HUES48 (cell line): Measurements from ENCODE around the gene MYH11.

Source experiments
- H3K27ac ChIP-seq: one replicate; pipeline ENCODE4 v1.7.0; 2013; ENCODE audit warnings: low read depth, low read length, inconsistent platforms
- H3K27me3 ChIP-seq: 2 replicates; pipeline ENCODE4 v1.6.1; 2013; ENCODE audit warnings: mild to moderate bottlenecking, low read length; ENCODE audit not compliant: control insufficient read depth, insufficient read depth
- H3K36me3 ChIP-seq: 2 replicates; pipeline ENCODE4 v1.6.1; 2013; ENCODE audit warnings: low read length; ENCODE audit not compliant: control insufficient read depth, insufficient read depth
- H3K4me1 ChIP-seq: 2 replicates; pipeline ENCODE4 v1.6.1; 2013; ENCODE audit warnings: mild to moderate bottlenecking, low read length; ENCODE audit not compliant: control insufficient read depth, insufficient read depth
- H3K4me3 ChIP-seq: 2 replicates; pipeline ENCODE4 v1.5.1; 2013; ENCODE audit warnings: mild to moderate bottlenecking, low read depth, low read length
- H3K9ac ChIP-seq: 2 replicates; pipeline ENCODE4 v1.6.1; 2013; ENCODE audit warnings: mild to moderate bottlenecking, low read depth, low read length, moderate library complexity
- H3K9me3 ChIP-seq: 2 replicates; pipeline ENCODE4 v1.6.1; 2013; ENCODE audit warnings: low read length; ENCODE audit not compliant: control insufficient read depth, insufficient read depth

MYH11 gene

DNA sequence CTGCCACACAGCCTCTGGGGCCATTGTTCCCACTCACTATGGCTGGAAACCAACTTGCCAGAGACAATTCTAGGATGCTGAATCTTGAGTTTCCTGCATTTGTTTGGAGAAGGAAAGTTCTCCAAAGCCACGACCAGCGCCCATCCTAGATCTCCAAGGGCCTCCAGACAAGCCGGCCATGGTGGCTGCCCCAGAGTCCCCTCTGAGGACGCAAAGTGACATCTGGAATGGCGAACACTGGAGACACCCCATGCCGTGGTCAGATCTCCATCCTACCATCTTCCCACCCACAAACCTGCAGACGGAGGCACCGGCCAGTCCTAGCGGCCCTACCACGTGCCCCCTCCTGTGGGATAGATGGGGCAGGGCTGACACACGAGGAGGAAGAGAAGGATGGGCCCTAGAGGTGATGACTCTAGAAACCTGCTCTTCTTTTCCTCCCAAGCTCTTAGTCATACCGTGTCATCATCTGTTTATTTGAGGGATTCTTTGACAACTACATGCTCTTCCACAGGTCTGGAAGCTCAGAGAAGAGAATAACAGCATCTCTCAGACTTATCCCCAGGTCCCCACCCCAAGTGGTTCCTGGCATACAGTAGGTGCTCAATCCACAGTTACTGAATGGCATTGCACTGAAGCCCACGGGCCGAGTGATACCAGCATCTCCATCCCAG lies 71.3 kb downstream of the MYH11 start:
- H3K4me3 ChIP-seq = no peak overlapping the region
- H3K9ac ChIP-seq = no peak overlapping the region
- H3K27me3 ChIP-seq = no peaks in the 10 kb centered on the region
- H3K4me1 ChIP-seq = no peaks in the 10 kb centered on the region
- no peak overlapping the region for H3K27ac ChIP-seq
- H3K9me3 ChIP-seq = no peaks in the 10 kb centered on the region
- no peaks in the 10 kb centered on the region for H3K36me3 ChIP-seq

- no peaks in the 10 kb centered on the region for H3K4me1 ChIP-seq
- no peaks in the 10 kb centered on the region for H3K36me3 ChIP-seq
- no peaks in the 10 kb centered on the region for H3K27me3 ChIP-seq
- no peaks in the 10 kb centered on the region for H3K9me3 ChIP-seq
- no peak overlapping the region for H3K9ac ChIP-seq
- no peak overlapping the region for H3K4me3 ChIP-seq
- H3K27ac ChIP-seq = no peak overlapping the region
Measured at GRCh38 chr16:15783985-15784384, 72.8 kb downstream of the MYH11 start.

DNA sequence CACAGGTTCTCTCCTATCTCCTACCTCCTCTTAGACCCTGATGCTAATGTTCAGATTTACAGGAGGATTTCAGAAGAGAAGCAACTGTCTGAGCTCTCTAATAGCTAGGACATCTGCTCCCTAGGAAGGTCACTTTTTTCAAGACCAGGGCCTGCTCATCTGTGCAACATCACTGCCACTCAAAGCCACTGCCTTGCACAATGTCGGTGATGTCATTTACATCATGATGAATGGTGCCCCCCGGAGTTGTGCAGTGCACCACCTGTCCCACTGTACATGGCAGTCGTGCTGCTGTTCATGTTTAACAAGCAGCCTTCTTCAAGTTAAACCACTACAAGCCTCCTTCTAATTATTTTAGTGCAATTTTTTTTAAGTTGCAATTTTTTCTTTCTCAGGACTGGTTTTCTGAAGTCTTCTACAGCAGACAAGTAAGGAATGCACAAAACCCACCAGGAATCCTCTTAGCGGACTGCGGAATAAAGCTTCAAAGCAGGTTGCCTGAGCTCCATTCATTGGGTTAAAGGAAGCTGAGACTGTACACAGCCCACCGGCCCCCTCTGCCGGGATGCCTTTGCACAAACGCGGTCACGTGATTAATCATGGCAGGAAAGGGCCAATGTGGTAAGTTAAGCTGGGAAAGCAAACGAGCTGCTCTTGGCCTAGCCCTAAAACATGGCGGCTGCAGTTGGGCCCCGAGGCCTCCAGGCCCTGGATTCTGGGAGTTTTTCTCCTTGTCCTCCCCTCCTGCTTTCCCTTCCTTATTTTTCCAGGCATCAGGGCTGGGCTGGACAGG lies 74.1 kb downstream of the MYH11 start:
- no peaks in the 10 kb centered on the region for H3K9me3 ChIP-seq
- H3K4me3 ChIP-seq = no peak overlapping the region
- no peaks in the 10 kb centered on the region for H3K36me3 ChIP-seq
- H3K27ac ChIP-seq = no peak overlapping the region
- no peak overlapping the region for H3K9ac ChIP-seq
- no peaks in the 10 kb centered on the region for H3K27me3 ChIP-seq
- H3K4me1 ChIP-seq = no peaks in the 10 kb centered on the region; the same call in 1 of the 2 replicates

DNA sequence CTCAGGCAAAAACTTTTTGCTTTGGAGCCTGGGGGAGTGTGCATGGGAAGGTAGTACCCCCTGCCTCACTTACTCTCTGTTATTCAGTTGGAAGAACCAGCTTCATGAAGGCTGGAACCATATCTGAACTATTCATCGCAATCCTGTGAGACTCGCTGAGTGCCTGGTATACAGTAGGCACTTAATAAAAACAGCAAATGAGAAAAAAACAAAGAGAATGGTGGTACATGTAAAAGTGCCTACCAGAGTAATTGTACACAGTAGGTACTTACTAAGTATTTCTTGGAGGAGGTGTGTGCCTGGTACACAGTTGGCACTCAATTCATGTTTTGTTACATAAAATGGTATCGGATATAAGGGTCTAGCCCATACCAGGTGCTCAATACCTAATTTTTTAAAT lies 75.2 kb downstream of the MYH11 start:
- H3K4me3 ChIP-seq = no peak overlapping the region
- no peaks in the 10 kb centered on the region for H3K36me3 ChIP-seq
- H3K27ac ChIP-seq = no peak overlapping the region
- H3K9ac ChIP-seq = no peak overlapping the region
- H3K27me3 ChIP-seq = no peaks in the 10 kb centered on the region
- H3K4me1 ChIP-seq = no peaks in the 10 kb centered on the region; the same call in 1 of the 2 replicates
- no peaks in the 10 kb centered on the region for H3K9me3 ChIP-seq

DNA sequence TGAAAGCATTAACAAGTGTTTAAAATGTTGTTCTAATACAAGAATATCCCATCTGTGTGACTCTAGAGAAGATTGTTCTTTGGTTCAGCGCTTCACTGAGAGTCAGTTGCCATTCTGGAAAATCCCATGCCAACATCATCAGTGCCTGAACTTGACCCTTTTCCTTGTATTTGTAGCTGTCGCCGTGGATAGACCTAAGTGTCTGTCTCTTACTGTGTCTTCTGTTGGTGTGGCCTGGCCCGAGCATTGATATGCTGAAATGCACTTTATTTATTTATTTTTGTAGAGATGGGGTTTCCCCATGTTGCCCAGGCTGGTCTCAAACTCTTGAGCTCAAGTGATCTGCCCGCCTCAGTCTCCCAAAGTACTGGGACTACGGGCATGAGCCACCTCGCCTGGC lies 76.0 kb downstream of the MYH11 start:
- Histone ChIP-seq H3K36me3 (no peaks in the 10 kb centered on the region), H3K4me3 (no peak overlapping the region), H3K9me3 (no peaks in the 10 kb centered on the region), H3K27me3 (no peaks in the 10 kb centered on the region), H3K9ac (no peak overlapping the region), H3K4me1 (no peaks in the 10 kb centered on the region; the same call in 1 of the 2 replicates), H3K27ac (no peak overlapping the region)

GRCh38 chr16:15779664-15780351 lies 77.0 kb downstream of the MYH11 start:
- Histone ChIP-seq H3K4me3 (no peak overlapping the region), H3K27me3 (no peaks in the 10 kb centered on the region), H3K9me3 (no peaks in the 10 kb centered on the region), H3K4me1 (no peaks in the 10 kb centered on the region; the same call in 1 of the 2 replicates), H3K36me3 (no peaks in the 10 kb centered on the region), H3K27ac (no peak overlapping the region), H3K9ac (no peak overlapping the region)

- Histone ChIP-seq H3K9ac (no peak overlapping the region), H3K36me3 (no peaks in the 10 kb centered on the region), H3K4me1 (no peaks in the 10 kb centered on the region; the same call in 1 of the 2 replicates), H3K9me3 (no peaks in the 10 kb centered on the region), H3K4me3 (no peak overlapping the region), H3K27me3 (no peaks in the 10 kb centered on the region), H3K27ac (no peak overlapping the region)
Measured at GRCh38 chr16:15778999-15779614, 77.7 kb downstream of the MYH11 start.

GRCh38 chr16:15778204-15778743 lies 78.6 kb downstream of the MYH11 start:
- Histone ChIP-seq H3K27ac (no peak overlapping the region), H3K27me3 (no peaks in the 10 kb centered on the region), H3K4me1 (no peaks in the 10 kb centered on the region; the same call in 1 of the 2 replicates), H3K36me3 (no peaks in the 10 kb centered on the region), H3K9me3 (no peaks in the 10 kb centered on the region), H3K9ac (no peak overlapping the region), H3K4me3 (no peak overlapping the region)

DNA sequence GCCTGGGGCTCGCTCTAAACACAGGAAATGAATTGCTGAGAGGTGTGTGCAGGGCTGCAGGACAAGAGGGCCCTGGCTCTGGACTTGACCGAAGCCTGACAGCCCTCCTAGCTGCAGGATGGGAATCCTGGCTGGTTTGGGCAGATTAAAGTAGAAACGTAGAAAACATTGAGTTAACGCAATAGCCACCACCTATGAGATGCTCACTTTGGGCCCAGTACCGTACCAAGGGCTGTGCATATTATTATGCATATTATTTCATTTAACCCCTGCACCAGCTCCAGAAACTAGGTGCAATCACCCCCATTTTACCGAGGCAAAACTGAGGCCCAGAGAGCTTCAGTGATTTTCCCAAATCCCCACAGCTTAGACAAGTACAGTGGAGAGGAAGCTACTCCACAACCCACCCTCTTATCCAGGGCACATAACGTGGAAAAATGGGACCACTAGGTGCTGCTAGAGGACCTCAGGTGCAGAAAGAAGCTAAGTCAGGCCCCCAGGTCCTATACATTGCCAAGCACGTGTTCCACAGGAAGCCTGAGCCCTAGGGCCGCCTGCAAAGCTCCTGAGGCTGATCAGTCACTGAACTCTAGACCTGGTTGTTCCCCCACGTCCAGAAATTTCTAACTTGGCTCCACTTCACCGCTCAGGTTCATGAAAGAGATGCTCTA lies 79.2 kb downstream of the MYH11 start:
- H3K27me3 ChIP-seq = no peaks in the 10 kb centered on the region
- H3K4me3 ChIP-seq = no peak overlapping the region
- H3K4me1 ChIP-seq = no peaks in the 10 kb centered on the region; the same call in 1 of the 2 replicates
- H3K27ac ChIP-seq = no peak overlapping the region
- no peaks in the 10 kb centered on the region for H3K36me3 ChIP-seq
- H3K9ac ChIP-seq = no peak overlapping the region
- no peaks in the 10 kb centered on the region for H3K9me3 ChIP-seq

- no peak overlapping the region for H3K27ac ChIP-seq
- no peaks in the 10 kb centered on the region for H3K27me3 ChIP-seq
- no peaks in the 10 kb centered on the region for H3K36me3 ChIP-seq
- H3K4me3 ChIP-seq = no peak overlapping the region
- no peaks in the 10 kb centered on the region for H3K9me3 ChIP-seq
- no peaks in the 10 kb centered on the region; the same call in 1 of the 2 replicates for H3K4me1 ChIP-seq
- no peak overlapping the region for H3K9ac ChIP-seq
Measured at GRCh38 chr16:15776572-15776971, 80.3 kb downstream of the MYH11 start.
